Measurements from ENCODE around the gene ZKSCAN3.
"Not testable (repeated sequence)": the region's sequence is repeated elsewhere in the genome, so short reads cannot be mapped to it uniquely, and the experiment has no call there.

Gene ZKSCAN3

DNA sequence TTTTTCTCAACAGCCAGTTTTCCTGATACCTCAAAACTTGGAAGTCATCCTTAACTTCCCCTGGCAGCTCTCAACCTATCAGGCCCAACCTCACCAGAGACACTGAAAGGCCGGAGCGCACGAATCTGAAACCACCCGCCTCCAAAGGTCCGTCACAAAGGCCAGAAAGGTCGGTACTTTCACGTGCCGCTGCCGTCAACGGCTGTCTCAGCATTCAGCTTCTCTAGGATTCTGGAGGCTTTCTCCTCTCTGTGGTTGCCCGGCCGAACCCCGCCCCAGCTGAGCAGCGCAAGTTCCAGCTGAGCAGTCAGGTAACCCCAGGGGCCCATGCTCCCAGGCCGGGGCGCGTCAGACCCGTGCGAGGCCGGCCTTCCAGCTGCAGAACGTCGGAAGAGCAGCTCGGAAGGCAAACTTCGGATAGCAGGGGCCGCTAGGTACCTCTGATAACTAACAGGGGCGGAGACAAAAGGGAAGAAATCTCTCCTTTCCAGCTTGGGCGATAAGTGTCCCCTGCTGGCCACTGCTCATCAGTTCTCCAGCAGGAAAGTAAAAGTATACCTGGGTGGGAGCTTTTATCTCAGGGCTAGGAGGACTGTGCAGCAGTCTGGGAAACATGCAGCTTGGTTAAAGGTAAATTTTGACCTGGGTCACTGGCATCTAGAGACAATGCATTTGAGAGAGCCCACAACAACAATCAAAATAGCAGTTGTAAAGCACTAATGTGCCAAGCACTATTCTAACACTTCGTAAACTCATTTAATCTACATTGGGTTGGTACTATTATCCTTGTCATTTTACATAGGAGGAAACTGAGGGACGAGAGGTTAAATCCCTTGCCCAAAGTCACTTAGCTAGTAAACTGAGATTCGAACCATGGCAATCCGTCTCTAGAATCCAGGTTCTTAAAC is 33.7 kb downstream of the ZKSCAN3 start:
- H3K27ac Mint-ChIP-seq = peak overlapping the region; percentile 30
- H3K4me3 Mint-ChIP-seq = peak overlapping the region; percentile 73
- H3K36me3 Mint-ChIP-seq = peaks cover 50% of the 10 kb centered on the region
- no peaks in the 10 kb centered on the region for H3K27me3 Mint-ChIP-seq
- no peaks in the 10 kb centered on the region for H3K9me3 Mint-ChIP-seq
- peaks cover 29% of the 10 kb centered on the region for H3K4me1 Mint-ChIP-seq

- Mint-ChIP-seq H3K4me1 (peaks cover 30% of the 10 kb centered on the region), H3K4me3 (no peak overlapping the region), H3K36me3 (peaks cover 55% of the 10 kb centered on the region), H3K9me3 (no peaks in the 10 kb centered on the region), H3K27me3 (no peaks in the 10 kb centered on the region), H3K27ac (no peak overlapping the region)
Observed at GRCh38 chr6:28384143-28384533, 34.4 kb downstream of the ZKSCAN3 start.

GRCh38 chr6:28390688-28391087 is 40.9 kb downstream of the ZKSCAN3 start:
- H3K27me3 Mint-ChIP-seq = no peaks in the 10 kb centered on the region
- H3K27ac Mint-ChIP-seq = no peak overlapping the region
- no peak overlapping the region for H3K4me3 Mint-ChIP-seq
- H3K9me3 Mint-ChIP-seq = no peaks in the 10 kb centered on the region
- H3K36me3 Mint-ChIP-seq = peaks cover 60% of the 10 kb centered on the region
- peaks cover 39% of the 10 kb centered on the region for H3K4me1 Mint-ChIP-seq

DNA sequence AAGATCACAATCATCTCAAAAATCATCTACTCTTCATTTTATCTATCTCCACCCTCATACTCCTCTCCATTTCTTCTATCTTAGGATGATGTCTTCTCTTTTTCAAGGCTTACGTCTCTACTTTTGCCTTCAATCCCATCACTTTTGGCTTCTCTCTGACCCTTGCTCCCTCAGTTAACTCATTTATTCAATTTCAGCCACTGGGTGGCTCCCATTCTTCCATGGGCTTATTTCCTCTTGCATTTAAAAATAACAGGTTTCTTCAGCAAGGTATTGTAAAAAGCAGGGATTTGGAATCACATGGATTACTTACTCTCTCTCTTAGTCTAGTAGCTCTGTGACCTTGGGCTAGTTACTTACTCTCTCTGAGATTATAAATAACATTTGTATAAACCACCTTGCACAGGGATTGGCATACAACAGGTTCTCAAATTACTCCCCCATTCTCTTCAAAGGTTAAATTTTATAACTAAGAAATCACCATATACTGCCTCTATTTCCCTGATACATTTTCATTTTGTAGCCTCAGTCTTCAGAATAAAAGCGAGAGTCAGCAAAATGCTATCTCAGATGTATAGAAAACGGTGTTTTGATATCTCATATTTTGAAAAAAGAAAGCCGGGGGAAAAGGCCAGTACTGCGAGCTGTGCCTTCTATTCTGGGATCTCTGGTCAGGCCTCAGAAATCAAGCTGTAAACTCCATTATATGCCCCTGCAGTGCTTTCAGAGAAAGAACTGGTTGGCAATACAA is 44.3 kb downstream of the ZKSCAN3 start:
- Mint-ChIP-seq H3K9me3 (no peaks in the 10 kb centered on the region), H3K27ac (no peak overlapping the region), H3K36me3 (peaks cover 56% of the 10 kb centered on the region), H3K27me3 (no peaks in the 10 kb centered on the region), H3K4me1 (peaks cover 55% of the 10 kb centered on the region), H3K4me3 (no peak overlapping the region)

DNA sequence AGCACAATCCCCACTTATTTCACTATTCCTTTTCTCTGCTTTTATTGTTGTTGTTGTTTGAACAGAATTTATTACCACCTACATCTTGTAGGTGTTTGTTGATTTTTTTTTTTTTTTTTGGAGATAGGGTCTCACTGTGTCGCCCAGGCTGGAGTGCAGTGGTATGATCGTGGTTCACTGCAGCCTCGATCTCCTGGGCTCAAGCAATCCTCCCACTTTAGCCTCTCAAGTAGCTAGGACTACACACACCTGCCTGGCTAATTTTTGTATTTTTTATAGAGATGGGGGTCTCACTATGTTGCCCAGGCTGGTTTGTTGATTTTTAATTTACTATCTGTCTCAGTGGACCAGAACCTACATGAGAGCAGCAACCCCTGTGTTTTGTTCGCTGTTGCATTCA is 46.2 kb downstream of the ZKSCAN3 start:
- no peaks in the 10 kb centered on the region for H3K27me3 Mint-ChIP-seq
- H3K9me3 Mint-ChIP-seq = peaks cover 8% of the 10 kb centered on the region
- H3K36me3 Mint-ChIP-seq = peaks cover 44% of the 10 kb centered on the region
- H3K4me3 Mint-ChIP-seq = peak overlapping the region; percentile 1
- H3K27ac Mint-ChIP-seq = no peak overlapping the region
- H3K4me1 Mint-ChIP-seq = peaks cover 59% of the 10 kb centered on the region

DNA sequence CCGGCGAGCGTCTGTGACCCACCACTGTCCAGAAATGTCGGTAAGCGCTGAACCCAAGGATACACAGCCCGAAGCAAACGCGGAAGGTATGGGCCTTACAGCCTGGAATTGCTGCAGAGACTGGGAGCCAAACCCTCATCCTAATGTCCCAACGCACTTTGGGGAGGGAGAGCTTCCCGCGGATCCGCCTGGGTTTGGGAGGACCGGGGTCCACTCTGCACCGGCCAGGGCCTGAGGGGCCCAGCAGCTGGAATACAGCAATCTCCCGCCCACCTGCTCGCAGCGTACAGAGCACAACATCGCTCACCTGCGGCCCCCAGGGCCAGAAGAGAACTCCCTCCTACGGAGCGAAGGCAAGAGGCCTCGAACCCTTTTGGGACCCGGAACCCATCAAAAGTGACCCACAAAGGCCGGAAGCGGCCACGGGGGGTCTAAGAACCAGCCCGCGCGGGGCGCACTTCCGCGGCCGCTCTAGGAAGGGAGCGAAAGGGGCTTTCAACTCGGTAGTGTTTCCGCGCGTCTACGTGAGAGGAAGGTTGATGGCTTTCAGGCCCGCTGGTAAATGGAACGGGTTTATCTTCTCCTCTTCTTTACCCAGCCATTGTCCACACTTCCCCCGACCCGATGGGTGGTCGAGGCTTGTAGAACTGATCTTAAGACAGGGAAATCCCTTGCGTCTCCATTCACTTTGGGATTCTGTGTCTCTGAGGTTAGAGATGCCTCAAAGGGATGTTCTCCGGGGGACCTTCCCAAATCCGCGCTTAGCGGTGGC is 49.8 kb downstream of the ZKSCAN3 start, which contains the start of gene ZSCAN12:
Gene ZSCAN12 (minus strand): TSS at position 398 of the 772 bp plus-strand sequence. CDS start 1,342 bp downstream, outside the sequence.
- peaks cover 11% of the 10 kb centered on the region for H3K27me3 Mint-ChIP-seq
- H3K9me3 Mint-ChIP-seq = peaks cover 8% of the 10 kb centered on the region
- peak within 1 kb of the TSS; percentile 88 for H3K27ac Mint-ChIP-seq
- peak within 1 kb of the TSS; percentile 92 for H3K4me3 Mint-ChIP-seq
- peaks cover 48% of the 10 kb centered on the region for H3K4me1 Mint-ChIP-seq
- H3K36me3 Mint-ChIP-seq = peaks cover 23% of the 10 kb centered on the region

- H3K4me1 Mint-ChIP-seq = peaks cover 43% of the 10 kb centered on the region
- peaks cover 8% of the 10 kb centered on the region for H3K9me3 Mint-ChIP-seq
- peak overlapping the region; percentile 88 for H3K27ac Mint-ChIP-seq
- H3K36me3 Mint-ChIP-seq = peaks cover 23% of the 10 kb centered on the region
- H3K27me3 Mint-ChIP-seq = peaks cover 11% of the 10 kb centered on the region
- peak overlapping the region; percentile 92 for H3K4me3 Mint-ChIP-seq
Observed at GRCh38 chr6:28400122-28400451, 50.3 kb downstream of the ZKSCAN3 start.

DNA sequence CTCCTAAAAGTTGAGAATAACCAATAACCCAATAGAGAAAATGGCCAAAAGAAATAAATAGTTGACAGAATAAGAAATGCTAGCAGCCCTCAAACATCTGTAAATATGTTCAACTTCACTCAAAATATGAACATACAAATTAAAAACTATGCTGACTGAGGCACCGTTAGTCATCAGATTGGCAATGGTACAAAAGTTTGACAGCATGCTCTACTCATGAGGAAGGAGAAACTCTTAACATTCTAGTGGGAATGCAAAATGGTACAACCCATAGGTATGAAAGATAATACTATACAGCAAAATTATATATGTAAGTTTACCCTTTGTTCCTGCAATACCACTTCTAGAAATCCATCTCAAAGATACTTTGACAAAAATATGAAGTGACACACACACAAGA is 51.4 kb downstream of the ZKSCAN3 start:
- H3K4me3 Mint-ChIP-seq = peak overlapping the region; percentile 36
- H3K4me1 Mint-ChIP-seq = peaks cover 32% of the 10 kb centered on the region
- peaks cover 8% of the 10 kb centered on the region for H3K9me3 Mint-ChIP-seq

GRCh38 chr6:28402197-28402596 is 52.5 kb downstream of the ZKSCAN3 start:
- peaks cover 8% of the 10 kb centered on the region for H3K9me3 Mint-ChIP-seq
- peaks cover 11% of the 10 kb centered on the region for H3K36me3 Mint-ChIP-seq
- H3K27me3 Mint-ChIP-seq = peaks cover 17% of the 10 kb centered on the region
- peak overlapping the region; percentile 31 for H3K27ac Mint-ChIP-seq
- peaks cover 22% of the 10 kb centered on the region for H3K4me1 Mint-ChIP-seq
- H3K4me3 Mint-ChIP-seq = no peak overlapping the region

More for the DNA sequence above, 51.4 kb downstream of the ZKSCAN3 start:
- H3K36me3 Mint-ChIP-seq = peaks cover 18% of the 10 kb centered on the region
- H3K27me3 Mint-ChIP-seq = peaks cover 15% of the 10 kb centered on the region
- H3K27ac Mint-ChIP-seq = no peak overlapping the region

- H3K4me1 Mint-ChIP-seq, H3K27ac Mint-ChIP-seq, H3K4me3 Mint-ChIP-seq, H3K36me3 Mint-ChIP-seq, H3K9me3 Mint-ChIP-seq: not testable (repeated sequence)
- H3K27me3 Mint-ChIP-seq = peaks cover 17% of the 10 kb centered on the region
Observed at GRCh38 chr6:28403923-28404322, 54.2 kb downstream of the ZKSCAN3 start.

DNA sequence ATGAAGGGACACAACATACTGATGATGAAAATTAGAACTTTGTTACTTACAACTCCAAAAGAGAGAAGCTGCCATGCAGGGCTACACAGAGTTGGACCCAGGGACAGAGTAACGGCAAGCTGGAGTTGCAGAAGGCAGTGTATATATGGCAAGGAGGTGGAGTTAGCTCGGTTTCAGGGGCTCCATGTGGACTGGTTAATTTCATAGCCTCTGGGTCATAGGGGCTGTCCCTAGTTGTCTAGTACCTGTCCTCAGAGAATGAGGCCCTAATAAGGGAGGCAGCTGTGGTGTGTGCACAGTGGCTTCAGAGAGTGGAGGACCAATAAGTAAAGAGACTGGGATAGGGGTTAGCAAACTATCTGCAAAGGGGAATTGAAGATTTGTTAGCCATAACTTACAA is 57.7 kb downstream of the ZKSCAN3 start:
- Mint-ChIP-seq H3K36me3 (peaks cover 2% of the 10 kb centered on the region), H3K4me1 (no peaks in the 10 kb centered on the region), H3K9me3 (no peaks in the 10 kb centered on the region), H3K4me3 (no peak overlapping the region), H3K27ac (no peak overlapping the region), H3K27me3 (peaks cover 23% of the 10 kb centered on the region)

- no peak overlapping the region for H3K27ac Mint-ChIP-seq
Observed at GRCh38 chr6:28408076-28408802, 58.5 kb downstream of the ZKSCAN3 start.

DNA sequence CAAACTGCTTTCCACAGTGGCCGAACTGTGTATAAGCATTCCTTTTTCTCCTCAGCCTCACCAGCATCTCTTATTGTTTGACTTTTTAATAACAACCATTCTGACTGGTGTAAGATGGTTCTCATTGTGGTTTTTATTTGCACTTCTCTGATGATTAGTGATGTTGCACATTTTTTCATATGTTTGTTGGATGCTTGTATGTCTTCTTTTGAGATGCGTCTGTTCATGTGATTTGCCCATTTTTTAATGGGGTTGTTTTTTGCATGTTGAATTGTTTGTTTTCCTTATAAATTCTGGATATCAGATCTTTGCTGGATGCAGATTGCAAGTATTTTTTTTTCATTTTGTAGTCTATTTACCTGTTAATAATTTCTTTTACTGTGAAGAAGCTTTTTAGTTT is 61.0 kb downstream of the ZKSCAN3 start:
- Mint-ChIP-seq H3K36me3 (peaks cover 2% of the 10 kb centered on the region), H3K27ac (no peak overlapping the region), H3K9me3 (no peaks in the 10 kb centered on the region), H3K4me1 (no peaks in the 10 kb centered on the region), H3K4me3 (no peak overlapping the region), H3K27me3 (peaks cover 15% of the 10 kb centered on the region)

More at GRCh38 chr6:28408076-28408802, 58.5 kb downstream of the ZKSCAN3 start:
- Mint-ChIP-seq H3K4me3 (no peak overlapping the region), H3K4me1 (no peaks in the 10 kb centered on the region), H3K9me3 (no peaks in the 10 kb centered on the region), H3K36me3 (peaks cover 2% of the 10 kb centered on the region), H3K27me3 (peaks cover 21% of the 10 kb centered on the region)

GRCh38 chr6:28413681-28414080 is 63.9 kb downstream of the ZKSCAN3 start:
- H3K27ac Mint-ChIP-seq = no peak overlapping the region
- peaks cover 12% of the 10 kb centered on the region for H3K27me3 Mint-ChIP-seq
- H3K4me3 Mint-ChIP-seq = no peak overlapping the region
- no peaks in the 10 kb centered on the region for H3K9me3 Mint-ChIP-seq
- H3K4me1 Mint-ChIP-seq = no peaks in the 10 kb centered on the region
- H3K36me3 Mint-ChIP-seq = no peaks in the 10 kb centered on the region

Data from activated naive CD4-positive, alpha-beta T cell treated with anti-CD3 and anti-CD28 coated beads, Interleukin-2, amount 50 U/mL, for 24 hours (primary cell).